GM12878 (cell line): ENCODE data around the gene UPK1B. TPM values are rescaled to one million over a fixed set of nuclear protein-coding genes. Genes with fewer than 3 reads are reported as not detected.
A peak's percentile ranks its signal among the peaks of the same experiment; 100 is the strongest.

Source experiments
- ASH2L ChIP-seq: fragments of 300-600, 200-600 bp; sonication (generic); IDR thresholded peaks from 2 replicates; pipeline ENCODE4 v1.6.1; 2017; ENCODE audit warnings: low read depth, mild to moderate bottlenecking, borderline replicate concordance
- CBX5 ChIP-seq: sonication (generic); IDR thresholded peaks from 2 replicates; pipeline ENCODE4 v1.6.1; 2016; ENCODE audit warnings: low read depth, moderate library complexity, mild to moderate bottlenecking, inconsistent platforms
- CHD4 ChIP-seq: fragments of 200-600 bp; sonication (generic); IDR thresholded peaks from 2 replicates; pipeline ENCODE4 v1.6.1; 2016; ENCODE audit warnings: mild to moderate bottlenecking
- CREB1 ChIP-seq: IDR thresholded peaks from 2 replicates; pipeline ENCODE4 v1.6.1; 2012; ENCODE audit warnings: low read depth, mild to moderate bottlenecking, inconsistent platforms
- CTCF ChIP-seq, 3 experiments: IDR thresholded peaks in 2 of 3; conservative IDR thresholded peaks in 1 of 3; 2 replicates each; pipeline ENCODE4 v1.5.1; 2011; ENCODE audit warnings: low read depth in 3 of 3, low read length in 3 of 3, mild to moderate bottlenecking in 3 of 3, control low read depth in 2 of 3, moderate library complexity in 2 of 3, inconsistent platforms in 1 of 3, mixed read lengths in 1 of 3; ENCODE audit not compliant: control insufficient read depth in 2 of 3, insufficient read depth in 1 of 3; ENCODE audit errors: extremely low read depth in 1 of 3
- ESRRA ChIP-seq: IDR thresholded peaks from 2 replicates; pipeline ENCODE4 v1.6.1; 2012; ENCODE audit warnings: mild to moderate bottlenecking, low read length, improper control_type of control experiment
- HDAC6 ChIP-seq: fragments of 200-600 bp; sonication (generic); IDR thresholded peaks from one replicate; pipeline ENCODE4 v1.8.0; 2017; ENCODE audit warnings: antibody characterized with exemption; ENCODE audit not compliant: unreplicated experiment
- KAT2A ChIP-seq: conservative IDR thresholded peaks from 2 replicates; pipeline ENCODE4 v1.6.1; 2011; ENCODE audit warnings: low read depth, low read length; ENCODE audit not compliant: control insufficient read depth
- KDM1A ChIP-seq: fragments of 200-600 bp; sonication (generic); IDR thresholded peaks from 2 replicates; pipeline ENCODE4 v1.6.1; 2016; ENCODE audit warnings: borderline replicate concordance
- NFYA ChIP-seq: IDR thresholded peaks from 2 replicates; pipeline ENCODE4 v1.6.1; 2011; ENCODE audit warnings: low read depth, mild to moderate bottlenecking, low read length, improper control_type of control experiment, borderline replicate concordance
- NKRF ChIP-seq: fragments of 450-650 bp; conservative IDR thresholded peaks from 2 replicates; pipeline ENCODE4 v1.6.1; 2017; ENCODE audit warnings: mild to moderate bottlenecking, moderate library complexity
- NR2C1 ChIP-seq: fragments of 450-650 bp; IDR thresholded peaks from 2 replicates; pipeline ENCODE4 v1.6.1; 2017; ENCODE audit warnings: antibody characterized with exemption, mild to moderate bottlenecking, moderate library complexity
- NR2C2 ChIP-seq: IDR thresholded peaks from 2 replicates; pipeline ENCODE4 v1.6.1; 2011; ENCODE audit warnings: borderline replicate concordance, low read depth; ENCODE audit not compliant: control insufficient read depth, insufficient read length
- RAD21 ChIP-seq: IDR thresholded peaks from 2 replicates; pipeline ENCODE4 v1.6.1; 2011; ENCODE audit warnings: mild to moderate bottlenecking, low read depth, low read length, moderate library complexity; ENCODE audit not compliant: insufficient read depth
- RCOR1 ChIP-seq: conservative IDR thresholded peaks from 2 replicates; pipeline ENCODE4 v1.6.1; 2012; ENCODE audit warnings: low read depth, low read length, improper control_type of control experiment
- RFX5 ChIP-seq: IDR thresholded peaks from 2 replicates; pipeline ENCODE4 v1.6.1; 2011; ENCODE audit warnings: low read depth, low read length, improper control_type of control experiment
- SMARCA5 ChIP-seq: fragments of 450-650 bp; IDR thresholded peaks from 2 replicates; pipeline ENCODE4 v1.6.1; 2017; ENCODE audit warnings: mild to moderate bottlenecking
- SUZ12 ChIP-seq: fragments of 200-600 bp; sonication (generic); IDR thresholded peaks from one replicate; pipeline ENCODE4 v1.6.1; 2018; ENCODE audit warnings: antibody characterized with exemption, mild to moderate bottlenecking; ENCODE audit not compliant: unreplicated experiment
- TCF7 ChIP-seq: IDR thresholded peaks from 2 replicates; pipeline ENCODE4 v1.6.1; 2014; ENCODE audit warnings: antibody characterized with exemption, borderline replicate concordance
- ZNF217 ChIP-seq: fragments of 450-650 bp; IDR thresholded peaks from 2 replicates; pipeline ENCODE4 v1.6.1; 2017; ENCODE audit warnings: antibody characterized with exemption, mild to moderate bottlenecking
- ZNF384 ChIP-seq: IDR thresholded peaks from 2 replicates; pipeline ENCODE4 v1.6.1; 2012; ENCODE audit warnings: low read depth, mild to moderate bottlenecking, low read length, improper control_type of control experiment, borderline replicate concordance
- polyA plus RNA-seq, 11 experiments: library from polyadenylated mRNA; depleted of rRNA in 4 of 11; unstranded in 6 of 11; stranded (reverse) in 5 of 11; fragments of >200 nt; fragmentation: Nextera tagmentation in 4 of 11; fragmentation: Illumina TruSeq in 1 of 11; extraction: Ambion mirVana in 4 of 11; extraction: Trizol in 1 of 11; gene quantifications; 1 replicate in 1 of 11; 2 replicates in 10 of 11; pipeline versions ENCODE4 v1.2.1 to v1.2.3, GENCODE V29; 2011 to 2016; ENCODE audit warnings: inconsistent platforms in 2 of 11, missing spikeins in 2 of 11, low read depth in 1 of 11
- total RNA-seq, 4 experiments: library from RNA; depleted of rRNA in 3 of 4; stranded (reverse); fragments of >200 nt in 3 of 4; fragmentation: Illumina TruSeq in 1 of 4; extraction: Trizol in 1 of 4; gene quantifications; 2 replicates each; pipeline versions ENCODE4 v1.2.1 to v1.2.3, GENCODE V29; 2013 to 2021
- TF ChIP-seq, protein P1 (sequence below): IDR thresholded peaks from 2 replicates; pipeline ENCODE4 v1.6.1; 2012; ENCODE audit warnings: low read length, inconsistent platforms
- TF ChIP-seq, protein P2 (sequence below): fragments of 450-650 bp; IDR thresholded peaks from 2 replicates; pipeline ENCODE4 v1.6.1; 2017; ENCODE audit warnings: mild to moderate bottlenecking, moderate library complexity

UPK1B gene
- total and polyA plus RNA-seq, 10 of the 15 experiments (the other 5 are each of a cell fraction or from before 2014, with no cell fraction given), result not detected

GRCh38 chr3:119240101-119240590 is 66.7 kb downstream of the UPK1B start (continued):
- TF ChIP-seq NR2C1 (peak; percentile 91), SUZ12 (no peak), NKRF (no peak; the same call in 1 of the 2 replicates), TCF7 (no peak), KDM1A (no peak), KAT2A (no peak), NFYA (no peak), CTCF (IDR thresholded peaks at IDR 0.05 in 2 of 3, conservative IDR thresholded peaks at IDR 0.05 in 1 of 3; ENCODE audit: control insufficient read depth in 2 of 3, extremely low read depth in 1 of 3, insufficient read depth in 1 of 3, low read depth in 3 of 3, low read length in 3 of 3) (no peak), NR2C2 (peak; percentile 70), ZNF384 (no peak), SMARCA5 (no peak), CBX5 (no peak), ESRRA (no peak), ZNF217 (no peak), HDAC6 (no peak), RAD21 (no peak), RFX5 (no peak), RCOR1 (no peak), CHD4 (no peak), ASH2L (0 out of 2 replicates have a peak, but pooled peaks have one; percentile 20), CREB1 (no peak)
- TF ChIP-seq, protein P1, sequence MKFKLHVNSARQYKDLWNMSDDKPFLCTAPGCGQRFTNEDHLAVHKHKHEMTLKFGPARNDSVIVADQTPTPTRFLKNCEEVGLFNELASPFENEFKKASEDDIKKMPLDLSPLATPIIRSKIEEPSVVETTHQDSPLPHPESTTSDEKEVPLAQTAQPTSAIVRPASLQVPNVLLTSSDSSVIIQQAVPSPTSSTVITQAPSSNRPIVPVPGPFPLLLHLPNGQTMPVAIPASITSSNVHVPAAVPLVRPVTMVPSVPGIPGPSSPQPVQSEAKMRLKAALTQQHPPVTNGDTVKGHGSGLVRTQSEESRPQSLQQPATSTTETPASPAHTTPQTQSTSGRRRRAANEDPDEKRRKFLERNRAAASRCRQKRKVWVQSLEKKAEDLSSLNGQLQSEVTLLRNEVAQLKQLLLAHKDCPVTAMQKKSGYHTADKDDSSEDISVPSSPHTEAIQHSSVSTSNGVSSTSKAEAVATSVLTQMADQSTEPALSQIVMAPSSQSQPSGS, result no peak
- TF ChIP-seq, protein P2, sequence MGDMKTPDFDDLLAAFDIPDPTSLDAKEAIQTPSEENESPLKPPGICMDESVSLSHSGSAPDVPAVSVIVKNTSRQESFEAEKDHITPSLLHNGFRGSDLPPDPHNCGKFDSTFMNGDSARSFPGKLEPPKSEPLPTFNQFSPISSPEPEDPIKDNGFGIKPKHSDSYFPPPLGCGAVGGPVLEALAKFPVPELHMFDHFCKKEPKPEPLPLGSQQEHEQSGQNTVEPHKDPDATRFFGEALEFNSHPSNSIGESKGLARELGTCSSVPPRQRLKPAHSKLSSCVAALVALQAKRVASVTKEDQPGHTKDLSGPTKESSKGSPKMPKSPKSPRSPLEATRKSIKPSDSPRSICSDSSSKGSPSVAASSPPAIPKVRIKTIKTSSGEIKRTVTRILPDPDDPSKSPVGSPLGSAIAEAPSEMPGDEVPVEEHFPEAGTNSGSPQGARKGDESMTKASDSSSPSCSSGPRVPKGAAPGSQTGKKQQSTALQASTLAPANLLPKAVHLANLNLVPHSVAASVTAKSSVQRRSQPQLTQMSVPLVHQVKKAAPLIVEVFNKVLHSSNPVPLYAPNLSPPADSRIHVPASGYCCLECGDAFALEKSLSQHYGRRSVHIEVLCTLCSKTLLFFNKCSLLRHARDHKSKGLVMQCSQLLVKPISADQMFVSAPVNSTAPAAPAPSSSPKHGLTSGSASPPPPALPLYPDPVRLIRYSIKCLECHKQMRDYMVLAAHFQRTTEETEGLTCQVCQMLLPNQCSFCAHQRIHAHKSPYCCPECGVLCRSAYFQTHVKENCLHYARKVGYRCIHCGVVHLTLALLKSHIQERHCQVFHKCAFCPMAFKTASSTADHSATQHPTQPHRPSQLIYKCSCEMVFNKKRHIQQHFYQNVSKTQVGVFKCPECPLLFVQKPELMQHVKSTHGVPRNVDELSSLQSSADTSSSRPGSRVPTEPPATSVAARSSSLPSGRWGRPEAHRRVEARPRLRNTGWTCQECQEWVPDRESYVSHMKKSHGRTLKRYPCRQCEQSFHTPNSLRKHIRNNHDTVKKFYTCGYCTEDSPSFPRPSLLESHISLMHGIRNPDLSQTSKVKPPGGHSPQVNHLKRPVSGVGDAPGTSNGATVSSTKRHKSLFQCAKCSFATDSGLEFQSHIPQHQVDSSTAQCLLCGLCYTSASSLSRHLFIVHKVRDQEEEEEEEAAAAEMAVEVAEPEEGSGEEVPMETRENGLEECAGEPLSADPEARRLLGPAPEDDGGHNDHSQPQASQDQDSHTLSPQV, result no peak
- TF ChIP-seq, all 136 proteins: peak for 7
